ENCODE data around the gene LRP1B.
"Not testable (repeated sequence)": the region's sequence is repeated elsewhere in the genome, so short reads cannot be mapped to it uniquely, and the experiment has no call there.

LRP1B gene

DNA sequence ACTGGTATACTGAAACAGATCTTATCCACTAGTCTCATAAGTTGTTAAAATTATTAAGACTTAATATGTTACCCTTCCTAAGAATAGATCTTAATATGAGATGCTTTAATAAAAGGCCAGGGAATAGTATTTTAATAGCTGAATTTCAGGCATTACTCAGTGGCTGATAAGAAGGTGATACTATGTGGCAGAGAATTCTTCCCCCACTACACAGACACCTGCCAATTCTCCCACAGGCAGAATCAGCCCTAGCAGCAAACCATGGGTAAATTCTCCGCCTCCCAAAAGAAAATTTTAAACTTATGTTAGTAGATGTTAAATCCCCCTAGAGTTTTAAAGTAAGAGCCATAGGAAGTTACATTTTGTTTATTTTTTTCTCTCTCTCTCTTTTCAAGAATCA is 888.8 kb downstream of the LRP1B start:
- DNase-seq = no peak

DNA sequence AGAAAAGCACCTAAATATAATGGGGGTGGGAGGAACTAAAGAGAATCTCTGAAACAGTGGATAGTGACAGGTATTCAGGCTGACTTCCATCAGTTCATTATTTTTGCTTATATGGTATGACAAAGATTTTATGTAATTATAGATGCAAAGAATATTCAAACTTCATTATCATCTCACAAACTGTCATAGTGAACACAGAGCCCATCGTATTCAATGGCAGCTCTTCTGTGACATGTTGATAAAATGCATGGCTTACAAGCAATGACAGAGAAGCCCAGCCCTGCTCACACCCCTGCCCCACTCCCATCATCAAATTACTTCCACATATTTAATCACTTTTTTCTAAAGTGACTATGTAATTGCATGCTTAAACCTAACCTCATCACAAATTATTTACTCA is 904.3 kb downstream of the LRP1B start:
- no peak for DNase-seq

DNA sequence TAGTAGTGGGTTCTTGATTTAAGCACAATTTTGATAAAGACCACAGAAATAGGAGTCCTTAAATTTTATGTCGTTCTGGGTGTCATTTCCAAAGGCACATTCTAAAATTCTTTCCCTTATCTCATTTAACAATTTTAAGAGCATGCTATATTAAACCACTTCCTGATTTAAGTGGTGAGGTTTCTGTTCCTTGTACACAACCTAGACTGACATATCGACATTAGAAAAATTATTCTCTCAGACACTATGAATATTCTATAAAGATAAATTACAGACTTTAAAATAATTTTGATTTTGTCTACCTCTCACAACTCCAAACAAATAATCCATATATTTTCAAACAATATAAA is 923.8 kb downstream of the LRP1B start:
- no peak for DNase-seq

DNA sequence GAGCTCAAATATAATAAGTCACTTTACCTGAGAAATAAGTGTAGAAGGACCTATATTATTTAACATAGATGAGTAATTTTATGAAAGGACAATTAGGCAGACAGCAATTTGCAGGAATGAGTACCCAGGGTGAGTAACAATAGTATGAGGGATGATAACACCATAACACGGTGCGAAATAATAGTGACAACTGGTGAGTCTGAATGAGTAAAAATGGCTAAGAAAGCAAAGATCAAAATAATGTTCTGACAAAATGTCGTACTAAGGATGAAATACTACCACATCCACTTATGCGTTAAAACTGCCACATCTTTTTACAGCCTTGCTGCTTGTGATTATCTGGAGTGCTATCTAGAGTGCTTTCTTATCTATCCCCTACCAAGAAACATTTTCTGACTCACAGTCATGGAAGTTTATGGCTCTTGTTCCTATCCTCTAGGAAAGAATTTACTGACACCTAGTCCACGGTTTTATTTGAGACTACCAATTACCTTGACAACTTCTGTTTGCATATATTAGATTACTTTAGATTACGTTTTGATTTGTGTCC is 929.7 kb downstream of the LRP1B start:
- no peak for DNase-seq

DNA sequence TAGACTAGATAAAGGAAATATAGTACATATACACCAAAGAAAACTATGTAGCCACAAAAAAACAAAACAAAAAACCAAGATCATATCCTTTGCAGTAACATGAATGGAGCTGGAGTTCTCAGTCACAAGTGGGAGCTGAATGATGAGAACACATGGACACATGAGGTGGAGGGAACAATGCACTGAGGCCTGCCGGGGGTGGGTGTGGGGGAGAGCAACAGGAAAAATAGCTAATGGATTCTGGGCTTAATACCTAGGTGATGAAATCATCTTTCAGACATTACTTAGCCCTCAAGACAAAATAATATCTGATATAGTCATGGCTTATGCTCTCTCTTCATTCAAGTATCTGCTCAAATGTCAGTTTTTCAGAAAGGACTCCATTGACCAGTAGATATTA is 930.6 kb downstream of the LRP1B start:
- DNase-seq = no peak

DNA sequence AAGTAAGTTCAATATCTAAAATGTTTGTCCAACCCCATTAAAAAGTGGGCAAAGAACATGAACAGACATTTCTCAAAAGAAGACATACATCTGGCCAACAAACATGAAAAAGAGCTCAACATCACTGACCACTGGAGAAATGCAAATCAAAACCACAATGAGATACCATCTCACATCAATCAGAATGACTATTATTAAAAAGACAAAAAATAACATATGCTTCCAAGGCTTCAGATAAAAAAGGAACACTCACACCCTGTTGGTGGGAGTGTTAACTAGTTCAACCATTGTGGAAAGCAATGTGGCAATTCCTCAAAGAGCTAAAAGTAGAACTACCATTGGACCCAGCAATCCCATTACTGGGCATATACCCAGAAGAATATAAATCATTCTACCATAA is 931.1 kb downstream of the LRP1B start:
- no peak for DNase-seq

DNA sequence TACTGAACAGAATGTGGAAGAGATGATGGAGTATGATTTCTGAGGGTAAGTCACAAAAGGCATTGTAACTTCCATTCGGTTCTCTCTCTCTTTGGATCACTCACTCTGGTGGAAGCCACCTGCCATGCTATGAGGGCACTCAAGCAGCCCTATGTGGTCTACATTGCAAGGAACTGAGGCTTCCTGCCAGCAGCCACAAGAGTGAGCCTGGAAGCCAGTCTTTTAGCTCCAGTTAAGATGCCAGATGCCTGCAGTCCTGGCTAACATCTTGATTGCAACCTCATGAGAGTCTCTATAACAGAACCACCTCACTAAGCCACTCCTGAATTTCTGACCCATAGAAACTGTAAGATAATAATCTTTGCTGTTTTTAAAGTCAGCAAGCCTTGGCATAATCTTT is 935.7 kb downstream of the LRP1B start:
- peak; percentile 67 for DNase-seq

DNA sequence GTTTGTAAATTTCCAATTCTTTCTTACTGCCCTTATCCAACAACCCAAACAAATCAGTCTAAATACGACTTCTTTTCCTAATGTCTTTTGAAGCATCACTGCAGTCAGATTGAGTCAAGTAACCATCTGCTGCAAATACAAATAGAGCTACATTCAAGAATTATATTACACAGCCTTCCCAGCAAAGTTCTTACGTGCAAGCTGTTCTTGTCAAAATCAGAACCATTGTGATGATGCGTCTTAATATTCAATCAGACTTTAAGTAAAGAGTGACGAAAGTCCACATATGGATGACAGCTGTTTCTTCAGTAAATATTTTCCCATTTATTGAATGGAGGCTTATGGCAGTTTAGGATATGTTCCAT is 943.8 kb downstream of the LRP1B start:
- peak; percentile 88 for DNase-seq

DNA sequence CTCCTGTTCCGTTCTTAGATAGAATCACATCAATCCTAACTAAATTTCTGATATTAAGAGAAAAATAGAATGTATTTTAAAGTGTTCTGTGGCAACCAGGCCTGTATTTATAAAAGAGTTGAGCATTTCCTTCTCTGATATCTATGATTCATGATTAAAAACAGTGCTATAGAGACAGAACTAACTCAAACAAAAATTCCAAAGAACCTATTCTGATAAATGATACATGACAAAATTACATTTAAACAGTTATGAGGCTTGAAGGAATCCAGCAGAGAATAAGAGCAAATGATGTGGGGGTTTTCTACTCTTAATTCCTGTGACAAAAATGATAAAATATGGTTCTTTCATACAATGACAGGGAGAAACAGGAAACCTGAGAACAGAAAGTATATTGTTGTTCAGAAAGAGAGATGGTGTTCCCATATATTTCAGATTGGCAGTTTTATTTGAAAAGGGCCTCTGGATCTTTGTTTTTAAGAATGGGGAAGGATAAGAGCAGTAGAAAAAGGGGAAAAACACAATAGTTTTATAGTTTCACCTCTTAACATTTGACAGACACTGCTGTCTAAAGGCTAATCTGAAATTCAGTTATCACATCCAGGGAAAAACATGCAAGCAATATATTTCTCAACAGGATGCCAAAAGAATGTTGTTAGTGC is 944.3 kb downstream of the LRP1B start:
- DNase-seq = no peak

DNA sequence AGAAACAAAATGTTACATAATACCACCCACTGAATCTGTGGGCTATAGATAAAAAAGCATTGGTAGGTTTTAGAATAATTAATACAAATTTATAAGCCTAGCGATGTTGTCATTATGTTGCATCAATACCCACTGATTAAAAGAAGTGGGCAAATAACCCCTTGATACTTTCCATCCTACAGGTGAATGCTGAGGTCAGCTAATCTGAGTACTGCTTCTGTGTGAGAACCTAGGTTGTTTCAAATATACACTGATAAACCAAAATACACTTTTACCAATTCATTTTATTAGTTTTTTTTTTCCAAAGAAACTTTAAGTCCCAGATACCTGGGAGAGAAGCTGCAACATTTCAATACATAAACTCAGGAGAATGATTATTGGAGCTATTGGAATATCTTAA is 948.6 kb downstream of the LRP1B start:
- no peak for DNase-seq

DNA sequence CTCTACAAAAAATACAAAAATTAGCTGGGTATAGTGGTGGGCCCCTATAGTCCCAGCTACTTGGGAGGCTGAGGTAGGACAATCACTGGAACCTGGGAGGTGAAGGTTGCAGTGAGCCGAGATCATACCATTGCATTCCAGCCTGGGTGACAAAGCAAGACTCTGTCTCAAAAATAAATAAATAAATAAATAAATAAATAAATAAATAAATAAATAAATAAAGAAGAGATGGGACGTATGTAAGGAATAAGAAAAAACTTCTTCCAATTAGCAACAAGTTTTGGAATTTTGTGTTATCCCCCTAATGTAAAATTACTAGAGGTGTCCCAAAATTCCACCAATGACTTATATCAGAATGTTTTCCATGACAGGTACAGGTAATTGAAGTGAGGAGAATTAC is 961.7 kb downstream of the LRP1B start:
- not testable (repeated sequence) for DNase-seq

DNA sequence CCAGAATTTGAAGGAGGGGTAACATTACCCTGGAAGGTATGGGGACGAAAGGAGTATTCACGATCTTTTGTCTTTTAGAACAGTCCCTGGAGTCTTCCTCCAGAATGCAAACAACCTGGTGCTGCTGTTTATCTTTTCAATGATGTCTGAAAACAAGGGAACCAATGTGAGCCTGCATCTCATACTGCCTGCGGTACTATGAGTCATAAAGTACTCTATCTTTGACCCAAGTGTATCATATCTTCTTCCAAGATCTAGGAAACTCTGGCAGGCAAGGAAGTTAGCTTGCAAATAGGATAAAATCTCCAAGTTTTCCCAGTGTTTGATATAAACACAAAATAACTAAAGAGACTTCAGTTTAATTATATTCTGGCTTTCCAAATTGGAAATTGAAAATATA is 968.5 kb downstream of the LRP1B start:
- no peak for DNase-seq

DNA sequence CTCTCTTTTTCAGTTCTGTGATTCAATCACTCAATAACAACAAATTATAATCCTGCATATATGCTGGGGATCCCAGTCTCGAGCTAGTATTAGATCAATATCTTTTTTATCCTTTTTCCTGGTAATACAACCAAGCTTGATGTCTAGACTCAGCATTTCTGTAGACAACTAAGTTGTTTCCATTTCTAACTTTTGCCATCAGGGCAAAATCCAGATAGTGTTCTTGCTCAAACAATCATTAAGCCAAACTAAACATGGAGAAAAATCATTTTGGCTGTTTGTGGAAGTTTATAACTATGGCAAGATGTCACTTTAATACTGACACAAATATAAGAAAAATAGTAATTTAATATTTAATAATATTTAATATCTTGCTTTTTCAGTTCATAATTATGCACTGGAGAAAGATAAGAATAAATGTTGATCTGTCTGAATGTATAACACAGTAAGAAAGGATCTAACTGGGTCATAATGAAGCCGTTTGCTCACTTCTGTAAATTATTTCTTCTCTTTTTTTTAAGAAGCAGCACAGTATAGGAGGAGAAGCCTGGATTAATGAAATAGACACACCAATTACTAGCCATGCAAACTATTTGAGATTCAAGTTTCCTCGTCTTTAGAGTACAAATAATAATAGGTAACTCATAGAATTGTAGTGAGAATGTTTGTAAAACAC is 979.1 kb downstream of the LRP1B start:
- DNase-seq = no peak

DNA sequence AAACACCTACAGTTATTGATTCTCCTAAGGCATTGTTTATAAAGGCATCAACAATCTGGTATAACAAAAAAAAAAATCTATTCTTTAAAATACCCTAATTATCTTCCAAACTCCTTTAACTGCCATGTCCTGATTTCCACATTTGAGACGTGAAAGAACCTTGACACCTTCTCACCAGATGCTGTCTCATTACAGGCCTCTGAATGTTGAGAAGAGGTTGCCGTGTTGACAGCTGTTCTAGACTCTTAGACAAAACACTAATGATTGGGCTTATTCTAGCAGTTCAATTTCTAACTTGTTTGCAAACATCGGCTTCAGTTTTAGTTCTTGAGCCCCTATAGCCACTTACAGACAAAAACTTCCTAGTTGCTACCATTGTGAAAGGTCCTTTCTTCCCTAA is 988.8 kb downstream of the LRP1B start:
- no peak for DNase-seq

DNA sequence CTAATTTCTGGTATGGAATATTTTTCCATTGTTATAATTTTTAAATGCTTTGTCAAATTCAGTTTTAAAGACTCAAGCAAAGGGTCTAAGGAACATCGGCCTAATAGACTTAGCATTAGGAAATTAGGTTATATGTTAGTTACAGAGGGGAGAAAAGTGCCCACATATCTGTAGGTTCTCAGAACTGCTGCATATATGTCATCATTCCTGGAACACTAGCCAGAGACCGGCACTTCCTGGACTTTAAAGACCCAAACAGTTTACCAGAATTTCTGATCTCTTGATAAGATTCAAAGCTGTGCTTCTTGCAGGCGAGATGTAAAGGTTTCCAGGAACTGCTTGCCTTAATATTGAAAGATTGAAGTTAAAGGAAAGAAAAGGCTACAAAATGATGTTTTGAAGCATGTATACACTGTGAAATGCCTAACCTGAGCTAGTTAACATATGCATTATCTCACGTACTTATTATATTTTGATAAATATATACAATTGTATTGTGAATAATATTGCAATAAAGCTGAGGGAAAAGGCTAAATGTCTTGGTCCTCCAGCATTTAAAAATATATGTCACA is 993.6 kb downstream of the LRP1B start:
- no peak for DNase-seq

DNA sequence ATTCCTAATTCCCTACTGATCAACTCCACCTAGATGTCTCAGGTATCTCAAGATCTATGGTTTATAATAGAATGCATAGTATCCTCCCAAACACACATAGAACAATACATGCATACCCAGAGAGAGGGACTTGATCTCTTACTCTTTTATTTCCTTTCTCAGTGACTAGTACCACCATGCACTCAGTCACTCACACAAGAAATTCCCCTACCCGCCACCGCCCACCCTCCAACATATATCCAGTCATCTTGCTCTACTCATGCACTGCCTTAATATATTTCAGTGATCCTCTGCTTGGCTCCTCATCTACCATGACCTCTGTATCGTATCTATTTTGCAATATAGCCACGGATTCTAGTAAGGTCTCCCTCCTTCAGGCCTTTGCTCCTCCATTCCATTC is 996.9 kb downstream of the LRP1B start:
- no peak for DNase-seq

DNA sequence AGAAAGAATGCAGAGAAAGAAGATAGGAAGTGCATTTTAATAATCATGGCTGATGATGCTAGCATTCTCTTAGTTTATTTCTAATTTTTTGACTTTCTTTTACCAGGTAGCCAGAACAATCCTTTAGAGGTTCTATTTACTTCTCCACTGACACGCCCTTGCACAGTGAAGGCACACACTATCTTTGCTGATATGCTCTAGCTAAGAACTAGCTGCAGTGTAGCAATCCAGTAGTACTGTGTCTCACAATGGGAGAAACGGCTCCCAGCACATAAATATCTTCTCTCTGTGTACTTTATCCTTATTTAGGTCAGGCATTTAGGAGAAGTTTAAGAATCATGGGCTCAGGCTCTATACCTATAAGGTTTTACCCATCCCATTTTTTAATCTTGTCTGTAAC is 1005.4 kb downstream of the LRP1B start:
- no peak for DNase-seq

DNA sequence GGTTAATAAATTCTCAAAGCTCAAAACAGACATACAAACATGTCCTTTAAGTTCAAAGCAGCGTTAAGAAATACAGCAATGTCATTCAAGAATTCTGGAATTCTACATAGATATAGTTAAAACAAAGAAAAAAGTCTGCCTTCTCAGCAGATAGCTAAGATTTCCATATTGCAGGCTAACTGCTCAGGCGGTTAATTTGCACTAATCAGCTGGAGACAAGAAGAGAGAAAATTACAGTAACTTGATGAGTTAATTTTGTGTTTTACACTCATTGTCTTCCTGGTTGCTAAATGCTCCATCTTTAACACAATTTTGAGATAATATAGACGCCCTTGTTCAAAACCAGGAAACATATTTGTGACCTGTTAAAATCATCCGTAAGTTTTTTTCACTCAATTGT is 1012.0 kb downstream of the LRP1B start:
- no peak for DNase-seq

DNA sequence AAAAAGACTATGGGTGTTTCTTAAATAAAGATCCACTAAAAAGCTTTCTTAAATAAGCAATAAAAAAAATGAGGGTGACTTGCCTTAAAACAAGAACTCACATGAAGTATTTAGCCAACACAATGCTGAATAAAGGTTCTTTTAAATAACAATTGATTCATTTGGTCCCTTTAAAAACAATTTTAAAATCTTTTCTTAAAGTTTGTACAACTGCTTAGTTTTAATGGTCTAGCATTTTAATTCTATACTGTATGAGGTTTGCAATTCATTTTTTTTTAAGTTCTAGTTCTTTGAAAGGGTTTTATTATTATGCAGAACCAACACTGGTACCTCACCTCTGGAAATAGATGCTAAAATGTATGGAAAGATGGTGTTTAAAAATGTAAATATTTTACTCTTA is 1017.5 kb downstream of the LRP1B start:
- no peak for DNase-seq

DNA sequence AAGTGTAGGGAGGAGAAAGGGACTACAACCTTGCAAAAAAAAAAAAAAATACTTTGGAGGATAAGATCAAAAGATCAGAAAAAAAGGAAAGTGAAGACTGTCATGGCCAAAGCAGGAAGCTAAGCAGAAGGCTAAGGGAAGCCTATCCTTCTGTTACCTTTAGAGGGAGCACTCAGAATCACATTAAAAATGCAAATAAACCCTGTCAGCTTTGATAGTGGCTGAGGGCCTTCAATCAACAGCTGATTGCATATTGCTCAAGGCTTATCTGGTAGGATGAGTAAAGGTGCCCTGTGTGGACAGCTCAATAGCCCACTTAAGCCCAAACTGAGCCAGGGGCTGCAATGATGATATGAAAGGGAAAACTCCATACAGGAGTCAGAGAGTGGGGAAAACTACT is 1021.2 kb downstream of the LRP1B start:
- DNase-seq = no peak

DNA sequence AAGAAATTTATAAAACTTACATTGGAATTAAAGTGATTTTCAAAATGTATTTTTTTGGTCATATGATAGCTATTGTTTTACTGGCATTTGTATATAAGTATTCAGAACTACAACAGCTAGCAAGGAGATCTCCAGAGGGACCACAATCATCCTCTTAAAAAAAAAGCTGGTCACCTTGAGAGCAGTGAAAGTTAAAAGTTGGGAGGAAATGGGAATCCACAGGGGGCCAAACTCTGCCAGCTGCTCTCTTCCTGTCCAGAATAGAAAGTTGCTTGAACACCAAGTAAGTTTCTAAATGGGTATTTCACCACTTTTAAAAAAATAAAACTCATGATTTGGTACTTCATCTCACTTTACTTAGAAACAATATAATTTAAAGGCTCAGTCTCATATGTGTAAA is 1025.1 kb downstream of the LRP1B start:
- DNase-seq = no peak

DNA sequence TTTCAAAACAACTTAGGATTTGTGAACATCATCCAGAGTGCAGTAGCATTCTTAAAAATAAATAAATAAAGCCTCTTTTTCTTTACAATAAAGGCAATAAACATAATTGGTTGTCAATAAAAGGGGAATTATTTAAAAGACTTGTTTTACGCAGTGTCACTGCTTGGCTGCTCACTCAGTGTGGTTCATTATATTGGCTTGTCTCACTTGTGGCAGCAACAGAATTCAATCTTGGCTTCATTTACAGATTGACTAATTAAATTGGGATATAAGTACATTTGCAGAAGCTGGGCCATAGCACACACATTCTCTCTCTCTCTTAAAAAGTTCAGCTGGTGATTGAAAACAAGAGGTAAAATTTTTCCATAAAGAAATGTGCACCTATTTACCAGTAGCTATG is 1027.6 kb downstream of the LRP1B start:
- peak; percentile 35 for DNase-seq

DNA sequence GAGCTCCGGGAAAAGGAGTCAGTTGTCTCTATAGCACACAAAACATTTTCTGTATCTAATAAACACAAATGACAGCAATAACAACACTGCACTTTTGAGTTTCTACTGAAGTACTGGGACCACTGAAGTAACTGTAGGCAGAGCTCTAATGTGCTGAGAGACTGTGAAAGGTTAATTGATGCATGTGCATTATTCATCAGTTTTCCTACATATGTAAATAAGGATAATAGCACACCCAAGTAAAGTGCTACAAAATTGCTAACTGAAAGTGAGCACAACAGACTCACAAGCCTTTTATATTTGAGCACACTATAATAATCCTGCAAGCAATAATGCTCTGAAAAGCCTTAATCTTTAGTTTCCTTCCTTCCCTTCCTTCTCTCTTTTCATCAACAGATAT is 1051.6 kb downstream of the LRP1B start:
- no peak for DNase-seq

DNA sequence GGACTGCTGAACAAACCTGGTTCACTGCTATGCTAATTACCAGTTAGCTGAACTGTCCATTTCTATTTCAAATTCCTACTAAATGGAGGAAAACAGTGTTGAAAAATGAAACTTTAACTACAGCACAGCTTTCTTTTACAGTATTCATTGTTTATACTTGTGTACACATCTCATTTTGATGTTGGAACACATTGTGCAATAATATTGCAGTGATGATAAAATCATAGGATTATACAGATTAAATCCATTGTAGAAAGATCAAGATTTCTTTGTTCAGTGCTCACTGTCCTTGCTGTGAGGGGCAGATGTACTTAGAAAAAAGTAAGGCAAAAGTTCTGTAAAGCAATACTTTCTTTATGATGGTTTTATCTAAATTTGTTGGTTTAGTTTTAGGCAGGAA is 1055.1 kb downstream of the LRP1B start:
- no peak for DNase-seq
